HepG2 (cell line): ENCODE data around the gene TBC1D14. TPM values are rescaled to one million over a fixed set of nuclear protein-coding genes. Genes with fewer than 3 reads are reported as not detected.

Experiments used
- ESRRA ChIP-seq: sonication (generic); formaldehyde crosslinking; IDR thresholded peaks from 2 replicates; pipeline ENCODE4 v1.5.1; 2020; ENCODE audit warnings: mild to moderate bottlenecking, low read depth, missing genetic modification reagents
- FOXA1 ChIP-seq, 2 experiments: fragments of 450-650 bp in 1 of 2; sonication (generic) in 1 of 2; formaldehyde crosslinking in 1 of 2; IDR thresholded peaks; 2 replicates each; pipeline versions ENCODE4 v1.4.0 to v1.6.1; 2016 to 2020; ENCODE audit warnings: missing genetic modification reagents in 1 of 2
- KDM3A ChIP-seq: IDR thresholded peaks from 2 replicates; pipeline ENCODE4 v1.6.1; 2018; ENCODE audit warnings: low read depth, missing compliant biosample characterization
- KLF9 ChIP-seq: IDR thresholded peaks from 2 replicates; pipeline ENCODE4 v1.6.1; 2016; ENCODE audit warnings: low read depth
- LCORL ChIP-seq, 2 experiments: fragments of 450-650 bp in 1 of 2; sonication (generic) in 1 of 2; formaldehyde crosslinking in 1 of 2; IDR thresholded peaks; 2 replicates each; pipeline versions ENCODE4 v1.5.0 to v1.6.1; 2017 to 2020; ENCODE audit warnings: antibody characterized with exemption in 1 of 2, missing genetic modification reagents in 1 of 2
- NFYC ChIP-seq: IDR thresholded peaks from 2 replicates; pipeline ENCODE4 v1.6.1; 2016; ENCODE audit warnings: missing genetic modification reagents, missing compliant biosample characterization
- TAF15 ChIP-seq: fragments of 200-400 bp; formaldehyde crosslinking; IDR thresholded peaks from one replicate; pipeline ENCODE4 v1.6.1; 2018; ENCODE audit warnings: mild to moderate bottlenecking, low read depth, low read length; ENCODE audit not compliant: poor library complexity, severe bottlenecking
- TOE1 ChIP-seq: sonication (generic); formaldehyde crosslinking; IDR thresholded peaks from 2 replicates; pipeline ENCODE4 v1.4.0; 2020; ENCODE audit warnings: mild to moderate bottlenecking, missing genetic modification reagents
- ZFAT ChIP-seq: sonication (generic); formaldehyde crosslinking; conservative IDR thresholded peaks from 2 replicates; pipeline ENCODE4 v1.8.1; 2023; ENCODE audit warnings: missing genetic modification reagents, inconsistent platforms
- ZFP82 ChIP-seq: sonication (generic); formaldehyde crosslinking; IDR thresholded peaks from 2 replicates; pipeline ENCODE4 v1.5.1; 2020; ENCODE audit warnings: mild to moderate bottlenecking, missing genetic modification reagents, borderline replicate concordance
- ZFY ChIP-seq: sonication (generic); formaldehyde crosslinking; IDR thresholded peaks from 2 replicates; pipeline ENCODE4 v1.4.0; 2020; ENCODE audit warnings: missing genetic modification reagents
- ZNF138 ChIP-seq: sonication (generic); formaldehyde crosslinking; IDR thresholded peaks from 2 replicates; pipeline ENCODE4 v1.5.0; 2020; ENCODE audit warnings: mild to moderate bottlenecking, low read depth, missing genetic modification reagents
- ZNF251 ChIP-seq: sonication (generic); formaldehyde crosslinking; IDR thresholded peaks from 2 replicates; pipeline ENCODE4 v1.9.0; 2021; ENCODE audit warnings: mild to moderate bottlenecking, missing genetic modification reagents
- ZNF354B ChIP-seq: sonication (generic); formaldehyde crosslinking; IDR thresholded peaks from 2 replicates; pipeline ENCODE4 v1.8.0; 2022; ENCODE audit warnings: mild to moderate bottlenecking, missing genetic modification reagents
- ZNF746 ChIP-seq: sonication (generic); formaldehyde crosslinking; IDR thresholded peaks from 2 replicates; pipeline ENCODE4 v1.8.0; 2022; ENCODE audit warnings: mild to moderate bottlenecking, missing genetic modification reagents
- polyA plus RNA-seq, 8 experiments: library from polyadenylated mRNA; depleted of rRNA in 3 of 8; stranded (reverse) in 7 of 8; unstranded in 1 of 8; fragments of >200 nt; fragmentation: Illumina TruSeq in 4 of 8; extraction: Trizol in 4 of 8; gene quantifications; 2 replicates each; pipeline versions ENCODE4 v1.2.1 to v1.2.3, GENCODE V29; 2011 to 2016; ENCODE audit warnings: low read depth in 4 of 8, missing spikeins in 1 of 8, mixed read lengths in 1 of 8; ENCODE audit not compliant: insufficient read depth in 1 of 8
- total RNA-seq, 5 experiments: library from RNA; depleted of rRNA; stranded (reverse); fragments of >200 nt; fragmentation: Illumina TruSeq; extraction: Trizol; gene quantifications; 2 replicates each; pipeline ENCODE4 v1.2.3, GENCODE V29; 2016; ENCODE audit warnings: low read depth in 1 of 5
- TF ChIP-seq, protein P1 (sequence below), 2 experiments: IDR thresholded peaks; 2 replicates each; pipeline ENCODE4 v1.6.1; 2011 to 2012; ENCODE audit warnings: low read length in 2 of 2, borderline replicate concordance in 1 of 2, low read depth in 1 of 2, mild to moderate bottlenecking in 1 of 2, moderate library complexity in 1 of 2
- TF ChIP-seq, protein P2 (sequence below): IDR thresholded peaks from 2 replicates; pipeline ENCODE4 v1.6.1; 2016
- TF ChIP-seq, protein P3 (sequence below): sonication (generic); formaldehyde crosslinking; conservative IDR thresholded peaks from 2 replicates; pipeline ENCODE4 v1.8.1; 2023; ENCODE audit warnings: missing genetic modification reagents

The TBC1D14 gene
- total and polyA plus RNA-seq, 2 of the 13 experiments (the other 11 are each of a cell fraction or from before 2014, with no cell fraction given) = 29.5 to 46.5 TPM

DNA sequence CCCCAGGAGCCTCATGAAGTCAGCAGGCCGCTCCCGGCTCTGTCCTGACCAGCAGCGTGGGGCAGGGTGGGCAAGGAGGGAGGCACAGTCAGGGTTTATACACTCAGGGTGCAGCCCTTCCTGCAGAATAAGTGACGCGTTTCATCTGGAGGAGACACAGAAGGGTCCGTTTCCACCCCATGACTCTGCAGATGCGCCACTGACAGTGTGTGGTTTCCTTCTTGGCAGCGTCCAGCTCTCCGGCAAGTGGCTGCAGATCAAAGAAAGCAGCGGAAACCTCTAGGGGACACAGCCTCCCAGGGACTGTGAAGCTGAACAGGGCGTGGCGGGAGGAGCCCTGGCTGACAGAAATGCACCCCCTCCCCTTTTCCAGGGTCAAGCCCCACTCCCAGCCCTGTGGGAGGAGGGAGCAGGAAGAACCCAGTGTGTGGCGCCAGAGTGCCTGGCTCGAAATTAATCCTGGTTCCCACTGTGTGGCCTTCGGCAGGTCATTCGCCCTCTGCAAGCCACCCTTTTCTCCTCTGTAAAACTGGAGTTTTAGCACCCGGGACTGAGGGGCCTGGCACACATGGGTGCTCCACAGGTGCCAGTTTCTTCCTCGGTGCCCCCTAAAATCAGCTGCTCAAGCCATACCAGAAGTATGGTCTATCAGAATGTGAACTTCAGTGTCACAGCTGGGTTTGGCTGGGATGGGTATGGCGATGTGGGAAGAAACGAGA lies 17.3 kb upstream of the TBC1D14 start (continued):
- TF ChIP-seq, protein P1, sequence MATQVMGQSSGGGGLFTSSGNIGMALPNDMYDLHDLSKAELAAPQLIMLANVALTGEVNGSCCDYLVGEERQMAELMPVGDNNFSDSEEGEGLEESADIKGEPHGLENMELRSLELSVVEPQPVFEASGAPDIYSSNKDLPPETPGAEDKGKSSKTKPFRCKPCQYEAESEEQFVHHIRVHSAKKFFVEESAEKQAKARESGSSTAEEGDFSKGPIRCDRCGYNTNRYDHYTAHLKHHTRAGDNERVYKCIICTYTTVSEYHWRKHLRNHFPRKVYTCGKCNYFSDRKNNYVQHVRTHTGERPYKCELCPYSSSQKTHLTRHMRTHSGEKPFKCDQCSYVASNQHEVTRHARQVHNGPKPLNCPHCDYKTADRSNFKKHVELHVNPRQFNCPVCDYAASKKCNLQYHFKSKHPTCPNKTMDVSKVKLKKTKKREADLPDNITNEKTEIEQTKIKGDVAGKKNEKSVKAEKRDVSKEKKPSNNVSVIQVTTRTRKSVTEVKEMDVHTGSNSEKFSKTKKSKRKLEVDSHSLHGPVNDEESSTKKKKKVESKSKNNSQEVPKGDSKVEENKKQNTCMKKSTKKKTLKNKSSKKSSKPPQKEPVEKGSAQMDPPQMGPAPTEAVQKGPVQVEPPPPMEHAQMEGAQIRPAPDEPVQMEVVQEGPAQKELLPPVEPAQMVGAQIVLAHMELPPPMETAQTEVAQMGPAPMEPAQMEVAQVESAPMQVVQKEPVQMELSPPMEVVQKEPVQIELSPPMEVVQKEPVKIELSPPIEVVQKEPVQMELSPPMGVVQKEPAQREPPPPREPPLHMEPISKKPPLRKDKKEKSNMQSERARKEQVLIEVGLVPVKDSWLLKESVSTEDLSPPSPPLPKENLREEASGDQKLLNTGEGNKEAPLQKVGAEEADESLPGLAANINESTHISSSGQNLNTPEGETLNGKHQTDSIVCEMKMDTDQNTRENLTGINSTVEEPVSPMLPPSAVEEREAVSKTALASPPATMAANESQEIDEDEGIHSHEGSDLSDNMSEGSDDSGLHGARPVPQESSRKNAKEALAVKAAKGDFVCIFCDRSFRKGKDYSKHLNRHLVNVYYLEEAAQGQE (IDR thresholded peaks at IDR 0.05; ENCODE audit: borderline replicate concordance in 1 of 2, low read depth in 1 of 2, low read length in 2 of 2) = no peak
- TF ChIP-seq ZNF251 (no peak), ZNF354B (CRISPR knock-in tag) (no peak), ZNF138 (CRISPR knock-in tag) (no peak), LCORL (IDR thresholded peaks at IDR 0.05) (no peak), LCORL (CRISPR knock-in tag; IDR thresholded peaks at IDR 0.05) (peak; percentile 87), KLF9 (CRISPR knock-in tag) (peak; percentile 37; the same call in 1 of the 2 replicates), ZNF746 (no peak), TOE1 (CRISPR knock-in tag) (no peak), ZFAT (no peak), FOXA1 (IDR thresholded peaks at IDR 0.05) (no peak), FOXA1 (CRISPR knock-in tag; IDR thresholded peaks at IDR 0.05) (no peak), ESRRA (CRISPR knock-in tag) (peak; percentile 9; the same call in 1 of the 2 replicates), NFYC (CRISPR knock-in tag) (no peak), ZFY (CRISPR knock-in tag) (no peak), KDM3A (CRISPR knock-in tag) (peak; percentile 85; the same call in 1 of the 2 replicates), ZFP82 (CRISPR knock-in tag) (no peak), TAF15 (no peak)
- TF ChIP-seq, protein P2, sequence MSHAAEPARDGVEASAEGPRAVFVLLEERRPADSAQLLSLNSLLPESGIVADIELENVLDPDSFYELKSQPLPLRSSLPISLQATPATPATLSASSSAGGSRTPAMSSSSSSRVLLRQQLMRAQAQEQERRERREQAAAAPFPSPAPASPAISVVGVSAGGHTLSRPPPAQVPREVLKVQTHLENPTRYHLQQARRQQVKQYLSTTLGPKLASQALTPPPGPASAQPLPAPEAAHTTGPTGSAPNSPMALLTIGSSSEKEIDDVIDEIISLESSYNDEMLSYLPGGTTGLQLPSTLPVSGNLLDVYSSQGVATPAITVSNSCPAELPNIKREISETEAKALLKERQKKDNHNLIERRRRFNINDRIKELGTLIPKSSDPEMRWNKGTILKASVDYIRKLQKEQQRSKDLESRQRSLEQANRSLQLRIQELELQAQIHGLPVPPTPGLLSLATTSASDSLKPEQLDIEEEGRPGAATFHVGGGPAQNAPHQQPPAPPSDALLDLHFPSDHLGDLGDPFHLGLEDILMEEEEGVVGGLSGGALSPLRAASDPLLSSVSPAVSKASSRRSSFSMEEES (CRISPR knock-in tag) = no peak; the same call in 1 of the 2 replicates
- TF ChIP-seq, protein P3, sequence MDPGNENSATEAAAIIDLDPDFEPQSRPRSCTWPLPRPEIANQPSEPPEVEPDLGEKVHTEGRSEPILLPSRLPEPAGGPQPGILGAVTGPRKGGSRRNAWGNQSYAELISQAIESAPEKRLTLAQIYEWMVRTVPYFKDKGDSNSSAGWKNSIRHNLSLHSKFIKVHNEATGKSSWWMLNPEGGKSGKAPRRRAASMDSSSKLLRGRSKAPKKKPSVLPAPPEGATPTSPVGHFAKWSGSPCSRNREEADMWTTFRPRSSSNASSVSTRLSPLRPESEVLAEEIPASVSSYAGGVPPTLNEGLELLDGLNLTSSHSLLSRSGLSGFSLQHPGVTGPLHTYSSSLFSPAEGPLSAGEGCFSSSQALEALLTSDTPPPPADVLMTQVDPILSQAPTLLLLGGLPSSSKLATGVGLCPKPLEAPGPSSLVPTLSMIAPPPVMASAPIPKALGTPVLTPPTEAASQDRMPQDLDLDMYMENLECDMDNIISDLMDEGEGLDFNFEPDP (CRISPR knock-in tag) = no peak
